ENCODE measurements around the gene DCAF11. TPM values are rescaled to one million over a fixed set of nuclear protein-coding genes. Genes with fewer than 3 reads are reported as not detected.

DCAF11 gene
- total RNA-seq, 4 donors from 2014 or later = 42.9 to 87.4 (median 57.8) TPM

GRCh38 chr14:24079491-24080141 lies 35.0 kb upstream of the DCAF11 start:
- H3K9me3 ChIP-seq = no peaks in the 10 kb centered on the region
- H3K27ac ChIP-seq = no peak overlapping the region
- H3K4me3 ChIP-seq = no peak overlapping the region
- no peaks in the 10 kb centered on the region for H3K27me3 ChIP-seq
- no peak for DNase-seq
- no peaks in the 10 kb centered on the region for H3K4me1 ChIP-seq
- TF ChIP-seq CTCF (IDR thresholded peaks at IDR 0.05) = no peak
- no peak for TF ChIP-seq POLR2A (IDR thresholded peaks at IDR 0.05)
- no peaks in the 10 kb centered on the region for H3K36me3 ChIP-seq
- intact Hi-C loops (cut with DNase I; ENCODE audit: low total_unique reads) = no loop called here

GRCh38 chr14:24080142-24080530 lies 34.4 kb upstream of the DCAF11 start:
- no peak for DNase-seq
- TF ChIP-seq POLR2A (IDR thresholded peaks at IDR 0.05) (no peak), CTCF (IDR thresholded peaks at IDR 0.05) (no peak)
- intact Hi-C loops (cut with DNase I; ENCODE audit: low total_unique reads) = no loop called here
- no peak overlapping the region for H3K27ac ChIP-seq
- no peaks in the 10 kb centered on the region for H3K4me1 ChIP-seq
- no peaks in the 10 kb centered on the region for H3K9me3 ChIP-seq
- H3K36me3 ChIP-seq = no peaks in the 10 kb centered on the region
- no peaks in the 10 kb centered on the region for H3K27me3 ChIP-seq
- H3K4me3 ChIP-seq = no peak overlapping the region

- H3K27ac ChIP-seq = peak overlapping the region in 1 of 2 donors; percentile 0
- TF ChIP-seq POLR2A (IDR thresholded peaks at IDR 0.05) = no peak
- TF ChIP-seq CTCF (IDR thresholded peaks at IDR 0.05) = no peak
- intact Hi-C loops (cut with DNase I; ENCODE audit: low total_unique reads) = no loop called here
- peak overlapping the region; percentile 13 to 41 for H3K4me3 ChIP-seq
- H3K36me3 ChIP-seq = no peaks in the 10 kb centered on the region
- H3K27me3 ChIP-seq = no peaks in the 10 kb centered on the region
- H3K4me1 ChIP-seq = no peaks in the 10 kb centered on the region
- DNase-seq = peak; percentile 28 to 32
- H3K9me3 ChIP-seq = no peaks in the 10 kb centered on the region
Measured at GRCh38 chr14:24080888-24081738, 33.5 kb upstream of the DCAF11 start.

GRCh38 chr14:24081739-24082211 lies 32.8 kb upstream of the DCAF11 start:
- Histone ChIP-seq H3K27ac (peak overlapping the region in 1 of 2 donors; percentile 0), H3K36me3 (no peaks in the 10 kb centered on the region), H3K9me3 (no peaks in the 10 kb centered on the region), H3K27me3 (no peaks in the 10 kb centered on the region), H3K4me3 (peak overlapping the region; percentile 13 to 41), H3K4me1 (no peaks in the 10 kb centered on the region)
- TF ChIP-seq POLR2A (IDR thresholded peaks at IDR 0.05) = no peak
- no peak for TF ChIP-seq CTCF (IDR thresholded peaks at IDR 0.05)
- no peak for DNase-seq
- intact Hi-C loops (cut with DNase I; ENCODE audit: low total_unique reads) = no loop called here

All from uterus (tissue), 4 donors.